GM19023 (cell line): ENCODE results near the gene RAPGEF6.
"Not testable (repeated sequence)": the region's sequence is repeated elsewhere in the genome, so short reads cannot be mapped to it uniquely, and the experiment has no call there.

Source experiments
- ATAC-seq: cut with Tn5 transposase; IDR thresholded peaks from one replicate; pipeline ENCODE4 v1.9.1; 2021; ENCODE audit warnings: mild to moderate bottlenecking, moderate library complexity; ENCODE audit not compliant: unreplicated experiment

The RAPGEF6 gene

DNA sequence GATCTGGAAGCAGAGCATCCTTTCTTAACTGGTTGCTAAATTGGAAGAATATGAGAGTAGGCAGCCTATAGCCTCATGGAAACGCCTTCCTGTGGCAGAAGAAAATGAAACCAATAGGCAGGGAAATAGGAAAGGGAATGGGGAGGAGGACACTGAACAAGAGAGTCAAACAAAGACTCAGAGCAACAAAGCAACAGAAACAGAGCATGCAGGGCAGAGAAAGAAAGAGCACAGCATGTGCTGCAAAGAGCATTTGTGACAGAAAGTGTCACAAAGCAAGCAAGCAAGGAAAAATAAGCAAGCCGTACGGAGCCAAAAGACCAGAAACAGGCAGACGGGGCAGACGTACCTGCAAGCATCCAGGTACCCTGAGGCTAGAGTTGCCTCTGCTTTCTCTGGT lies 123.1 kb downstream of the RAPGEF6 start:
- ATAC-seq = no peak

DNA sequence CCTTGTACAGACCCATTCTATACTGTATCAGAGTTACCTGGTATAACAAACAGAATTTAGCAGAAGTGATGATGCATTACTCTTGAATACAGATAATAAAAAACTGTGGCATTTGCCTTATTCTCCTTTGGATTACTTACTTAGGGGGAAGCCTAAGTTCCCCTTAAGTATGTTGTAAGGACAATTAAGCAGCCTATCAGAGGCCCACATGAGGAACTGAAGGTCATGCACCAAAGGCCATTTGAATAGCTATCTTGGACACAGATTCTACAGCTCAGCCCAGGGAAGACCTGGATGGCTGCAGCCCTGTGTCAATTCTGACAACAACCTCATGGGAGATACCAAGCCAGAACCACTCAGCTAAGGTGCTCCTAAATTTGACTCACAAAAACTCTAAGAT lies 125.2 kb downstream of the RAPGEF6 start:
- ATAC-seq = no peak

DNA sequence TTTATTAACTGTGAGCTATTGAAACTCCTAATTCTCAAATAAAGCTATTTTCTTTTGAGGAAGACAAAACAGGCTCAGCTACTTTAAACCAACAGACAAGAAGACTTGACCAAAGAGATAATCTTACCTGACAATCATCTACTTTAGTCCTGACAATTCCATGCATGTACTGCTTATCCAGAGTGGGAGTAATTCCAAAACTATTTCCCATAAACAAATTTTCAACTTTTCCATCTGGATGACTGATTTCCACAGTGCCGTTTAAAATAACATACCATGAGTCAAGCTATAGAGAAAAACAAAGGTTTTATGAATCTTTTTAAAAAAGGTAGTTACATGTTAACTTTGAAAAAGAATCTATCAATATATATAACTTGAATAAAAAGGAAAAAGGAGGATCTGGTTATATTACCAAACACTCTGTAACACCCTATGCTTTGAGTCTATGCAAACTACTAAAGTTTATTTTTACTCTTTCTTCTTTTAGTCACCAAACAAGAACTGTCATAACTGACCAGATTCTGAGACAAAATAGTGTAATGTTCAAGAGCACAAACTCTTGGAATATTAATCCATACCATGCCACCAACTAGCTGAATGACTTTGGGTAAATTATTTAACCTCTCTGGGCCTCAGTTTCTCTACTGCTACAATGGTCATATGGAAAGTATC lies 129.7 kb downstream of the RAPGEF6 start:
- no peak for ATAC-seq

DNA sequence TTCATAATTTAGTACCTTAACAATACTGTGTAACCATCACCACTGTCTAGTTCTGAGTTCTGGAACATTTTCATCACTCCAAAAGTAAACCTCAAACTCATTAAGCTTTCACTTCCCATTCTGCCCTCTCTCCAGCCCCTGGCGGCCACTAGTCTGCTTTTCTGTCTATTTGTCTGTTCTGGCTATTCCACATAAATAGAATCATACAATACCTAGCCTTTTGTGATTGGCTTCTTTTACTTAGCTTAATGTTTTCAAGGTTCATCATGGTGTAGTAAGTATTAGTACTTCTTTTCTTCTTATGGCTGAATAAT lies 138.7 kb downstream of the RAPGEF6 start:
- peak; percentile 94 for ATAC-seq

DNA sequence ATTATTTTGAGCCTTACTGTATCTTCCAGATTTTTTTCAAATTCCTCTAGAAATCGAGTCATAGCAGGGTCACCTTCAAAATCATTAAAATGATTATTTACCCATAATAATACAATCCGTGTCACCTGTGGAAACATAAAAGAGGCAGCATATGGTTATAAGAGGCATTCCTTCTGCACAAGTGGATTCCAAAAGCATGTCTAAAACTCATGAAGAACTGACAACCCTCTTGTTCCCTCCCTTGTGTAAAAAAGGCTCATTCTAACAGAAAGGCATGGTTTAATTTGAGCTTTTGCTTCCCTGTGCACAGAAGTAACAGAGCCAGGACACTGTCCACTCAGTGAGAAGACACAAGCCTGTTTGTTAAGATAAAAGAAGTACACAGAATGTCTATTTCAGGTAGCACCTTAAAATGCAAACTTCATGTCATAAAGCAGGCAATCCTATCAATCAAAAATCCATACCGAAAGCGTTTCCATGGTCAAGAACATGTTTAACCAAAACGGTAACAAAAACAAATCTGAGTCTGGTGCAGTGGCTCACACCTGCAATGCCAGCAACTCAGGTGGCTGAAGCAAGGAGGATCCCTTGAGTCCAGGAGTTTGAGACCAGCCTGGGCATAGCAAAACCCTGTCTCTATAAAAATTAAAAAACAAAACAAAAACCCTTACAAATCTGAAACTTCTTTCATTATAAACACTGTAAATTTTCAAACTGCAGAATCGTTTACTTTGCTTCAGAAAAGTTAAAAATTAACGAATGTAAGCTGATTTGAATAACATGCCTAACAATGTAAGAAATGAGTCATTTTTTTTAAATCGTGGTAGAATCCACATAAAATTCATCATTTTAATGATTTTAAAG lies 139.3 kb downstream of the RAPGEF6 start:
- ATAC-seq = peak; percentile 27

DNA sequence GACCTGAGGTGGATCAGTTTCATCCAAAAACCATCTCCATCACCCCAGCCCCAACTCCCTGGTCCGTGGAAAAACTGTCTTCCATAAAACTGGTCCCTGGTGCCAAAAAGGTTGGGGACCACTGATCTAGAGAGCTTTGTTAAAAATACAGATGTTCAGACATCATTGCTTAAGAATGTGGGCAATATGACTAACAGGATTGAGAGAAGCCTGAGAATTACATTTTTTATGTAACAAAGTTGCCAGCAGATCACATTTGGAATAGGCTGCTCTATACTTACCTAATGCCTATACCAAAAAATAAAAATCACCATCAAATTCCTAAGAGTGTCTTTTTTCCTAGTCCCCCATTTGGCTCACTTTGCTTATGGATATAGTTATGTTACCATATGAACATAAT lies 143.3 kb downstream of the RAPGEF6 start:
- ATAC-seq = no peak

DNA sequence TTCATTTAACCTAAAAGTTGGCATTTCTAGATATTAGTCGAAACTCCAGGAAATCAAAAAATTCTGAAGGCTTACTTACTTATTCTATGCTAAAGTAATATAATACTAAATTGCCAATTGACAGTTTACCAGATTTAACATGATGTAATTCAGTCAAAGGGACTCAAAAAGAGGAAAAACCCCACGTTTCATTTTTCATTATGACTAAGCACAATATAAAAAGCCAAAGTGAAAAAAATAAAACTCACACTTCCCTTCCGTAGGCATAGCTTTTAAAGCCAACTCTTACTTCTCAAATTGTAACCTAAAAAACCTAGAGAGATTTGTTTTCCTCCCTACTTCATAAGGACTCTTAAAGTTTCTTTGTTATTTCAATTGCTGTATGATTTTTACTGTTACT lies 146.6 kb downstream of the RAPGEF6 start:
- ATAC-seq = peak; percentile 92

DNA sequence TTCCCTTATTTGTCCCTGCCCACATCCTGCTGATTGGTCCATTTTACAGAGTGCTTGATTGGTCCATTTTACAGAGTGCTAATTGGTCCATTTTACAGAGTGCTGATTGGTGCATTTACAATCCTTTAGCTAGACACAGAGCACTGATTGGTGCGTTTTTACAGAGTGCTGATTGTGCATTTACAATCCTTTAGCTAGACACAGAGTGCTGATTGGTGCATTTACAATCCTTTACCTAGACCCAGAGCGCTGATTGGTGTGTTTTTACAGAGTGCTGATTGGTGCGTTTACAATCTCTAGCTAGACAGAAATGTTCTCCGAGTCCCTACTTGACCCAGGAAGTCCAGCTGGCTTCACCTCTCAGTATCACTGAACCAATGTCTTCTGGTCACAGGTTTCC lies 147.7 kb downstream of the RAPGEF6 start:
- ATAC-seq = not testable (repeated sequence)

DNA sequence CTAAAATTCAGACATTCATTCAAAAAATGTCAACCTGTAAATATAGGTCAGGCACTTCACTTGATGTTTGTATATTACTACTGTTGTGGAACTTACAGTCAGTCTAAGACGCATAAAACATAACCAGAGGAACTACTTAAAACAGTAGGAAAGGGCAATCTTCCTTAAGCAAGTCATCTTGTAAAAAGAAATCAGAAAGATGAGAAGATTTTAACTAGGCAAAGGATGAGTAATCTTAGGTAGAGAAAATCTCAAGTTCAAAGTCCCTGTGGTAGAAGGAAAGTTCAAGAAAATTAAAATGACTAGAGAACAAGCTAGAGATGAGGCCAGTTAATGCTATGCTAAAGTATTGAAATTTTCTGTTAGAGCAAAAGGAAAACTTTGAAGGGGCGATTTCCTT lies 152.4 kb downstream of the RAPGEF6 start:
- ATAC-seq = no peak

DNA sequence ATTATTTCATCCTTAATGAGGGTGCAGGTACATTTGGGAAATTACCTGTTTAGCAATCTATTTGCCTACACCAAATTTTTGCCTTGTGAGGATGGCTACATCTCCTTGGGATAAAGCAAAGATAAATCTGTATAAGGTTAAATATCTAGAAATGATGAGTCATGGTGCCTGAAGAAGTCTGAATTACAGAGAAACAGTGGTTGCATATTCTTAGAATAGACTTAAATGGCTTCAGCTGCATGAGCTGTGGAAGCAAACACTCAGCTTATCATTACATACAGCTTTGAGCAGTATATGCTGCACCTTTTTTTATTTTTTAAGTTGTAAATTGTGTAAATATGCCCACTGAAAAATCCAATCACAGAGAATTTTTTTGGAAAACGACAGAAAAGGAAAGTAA lies 153.5 kb downstream of the RAPGEF6 start:
- no peak for ATAC-seq

DNA sequence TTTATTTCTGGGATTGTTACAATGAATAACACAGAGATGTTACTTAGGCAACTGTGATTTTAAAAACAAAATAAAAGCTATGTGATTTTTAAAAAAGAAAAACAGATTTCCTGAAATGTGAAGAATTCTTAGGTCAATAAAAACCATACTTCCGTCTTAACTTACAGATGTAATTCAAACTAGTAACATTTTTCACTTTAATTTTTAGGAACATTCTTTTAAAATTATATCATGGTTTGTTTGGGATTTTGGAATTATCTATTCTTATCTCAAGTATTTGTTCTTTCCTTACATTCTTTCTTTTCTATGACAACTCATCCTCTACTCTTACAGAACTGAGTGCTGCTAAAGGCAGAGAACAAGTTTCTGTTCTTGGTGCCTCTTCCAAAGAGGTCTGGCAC lies 159.5 kb downstream of the RAPGEF6 start:
- no peak for ATAC-seq

DNA sequence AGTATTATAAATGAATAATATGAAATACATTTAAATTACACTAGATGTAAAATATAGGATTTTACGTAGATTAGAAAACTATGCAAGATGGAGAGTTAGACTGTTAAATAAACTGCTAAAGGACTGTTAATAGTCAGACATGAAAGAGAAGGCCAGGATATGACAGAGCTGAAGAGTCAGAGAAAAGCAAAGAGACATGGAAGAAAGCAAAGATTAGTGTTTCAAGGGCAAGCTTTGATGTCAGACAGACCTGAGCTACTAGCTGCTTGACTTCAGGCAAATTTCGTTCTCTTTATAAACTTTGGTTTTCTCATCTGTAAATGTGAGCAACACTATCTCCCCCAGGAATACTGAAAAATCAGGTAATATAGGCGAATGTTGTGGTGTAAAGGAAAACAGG lies 161.3 kb downstream of the RAPGEF6 start:
- ATAC-seq = no peak

DNA sequence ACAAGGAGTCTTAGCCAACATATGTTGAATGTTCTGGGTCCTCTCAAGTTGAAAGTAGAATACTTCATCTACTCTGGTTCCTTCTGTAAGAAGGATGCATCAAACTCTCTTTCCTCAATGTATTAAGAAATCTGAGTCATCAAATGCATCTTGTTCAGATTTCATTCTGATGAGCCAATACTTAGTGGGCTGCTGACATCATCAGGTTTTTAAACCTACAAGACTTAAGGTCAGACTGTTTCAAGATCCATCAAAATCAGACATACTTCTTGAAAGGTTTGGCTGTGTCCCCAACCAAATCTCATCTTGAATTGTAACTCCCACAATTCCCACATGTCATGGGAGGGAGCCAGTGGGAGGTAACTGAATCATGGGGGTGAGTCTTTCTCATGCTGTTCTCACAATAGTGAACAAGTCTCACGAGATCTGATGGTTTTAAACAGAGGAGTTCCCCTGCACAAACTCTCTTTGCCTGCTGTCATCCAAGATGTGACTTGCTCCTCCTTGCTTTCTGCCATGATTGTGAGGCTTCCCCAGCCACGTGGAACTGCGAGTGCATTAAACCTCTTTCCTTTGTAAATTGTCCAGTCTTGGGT lies 168.8 kb downstream of the RAPGEF6 start:
- ATAC-seq = no peak

DNA sequence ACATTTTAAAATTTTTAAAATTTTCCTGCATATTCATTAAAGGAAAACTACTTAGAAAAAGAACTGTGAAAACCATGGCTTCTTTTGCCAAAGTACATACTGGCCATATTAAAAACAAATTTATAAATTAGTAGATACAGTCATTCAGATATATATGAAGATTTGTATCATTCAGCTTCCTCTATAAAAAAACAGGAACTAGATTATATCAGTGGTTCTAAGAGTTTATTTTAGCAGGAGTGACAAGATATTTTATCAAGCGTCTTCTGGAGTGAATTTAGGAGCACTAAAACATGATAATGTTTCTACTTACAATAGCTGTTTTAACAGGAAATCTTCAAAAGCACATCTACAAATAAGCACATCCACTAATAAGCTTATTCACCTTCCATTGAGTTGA lies 171.4 kb downstream of the RAPGEF6 start:
- no peak for ATAC-seq

DNA sequence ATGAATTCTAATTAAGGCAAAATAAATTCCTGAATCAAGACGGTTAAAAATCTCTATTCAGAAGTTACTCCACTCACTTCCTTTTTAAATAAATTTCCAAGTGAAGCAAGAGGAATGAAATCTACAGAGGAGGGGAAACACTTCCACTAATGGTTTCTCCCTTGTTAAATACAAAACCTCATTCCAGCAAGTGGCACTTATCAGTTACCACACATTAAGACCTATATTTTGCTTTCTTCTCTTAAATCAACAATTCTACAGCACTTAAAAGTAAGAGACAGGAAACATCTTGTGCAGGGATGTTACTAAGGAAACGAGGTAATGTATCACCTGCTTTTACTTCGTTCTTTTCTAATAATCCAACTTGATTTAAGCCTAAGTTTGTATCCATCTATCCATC lies 172.6 kb downstream of the RAPGEF6 start:
- ATAC-seq = no peak

DNA sequence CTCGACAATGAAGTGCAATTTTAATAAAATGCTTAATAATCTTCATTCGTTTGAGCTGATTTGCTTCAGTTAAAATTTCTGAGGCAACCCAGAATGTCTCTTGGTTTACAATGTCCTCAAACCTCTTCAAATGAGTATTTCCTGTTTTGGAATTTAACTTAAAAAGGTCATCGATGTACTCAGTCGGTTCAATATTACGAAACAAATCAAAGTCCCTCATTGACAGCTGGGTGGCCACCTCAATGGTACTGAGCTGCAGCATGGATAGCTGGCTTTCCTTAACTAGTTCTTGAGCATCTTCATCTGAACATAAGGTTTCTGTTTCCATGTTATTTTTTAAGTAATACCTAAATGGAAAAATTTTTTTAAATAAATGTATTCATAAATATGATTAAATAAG lies 173.3 kb downstream of the RAPGEF6 start:
- no peak for ATAC-seq

DNA sequence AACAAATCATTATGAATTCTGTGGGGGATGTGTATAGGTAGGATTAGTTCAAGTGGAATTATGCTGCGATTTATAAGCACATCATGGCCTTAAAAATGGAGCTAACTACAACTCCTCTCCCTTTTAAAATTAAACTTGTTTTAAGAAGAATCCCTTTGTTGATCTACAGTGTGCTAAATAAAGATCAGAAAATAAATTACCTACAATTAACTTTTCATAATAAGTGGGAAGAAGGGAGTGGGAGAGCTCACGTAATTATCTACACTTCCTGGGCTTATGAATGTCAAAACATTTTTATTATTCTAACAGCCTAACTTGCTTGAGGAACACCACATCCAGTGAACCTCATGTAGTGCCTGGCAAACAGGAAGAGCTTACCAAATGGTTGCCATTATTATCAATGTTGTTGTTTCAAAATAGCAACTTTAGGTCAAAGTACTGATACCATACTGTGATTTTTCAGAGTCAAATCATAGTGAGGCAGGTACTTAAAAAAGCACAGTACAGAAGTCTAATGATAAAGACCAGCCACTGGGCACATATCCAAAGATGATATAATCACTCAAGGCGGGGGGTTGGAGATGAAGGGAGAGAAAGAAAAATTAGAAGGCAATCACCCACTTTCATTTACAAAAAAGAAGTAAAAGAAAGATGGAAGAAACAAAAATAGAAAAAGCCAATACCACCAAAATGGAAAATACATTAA lies 174.0 kb downstream of the RAPGEF6 start:
- ATAC-seq = no peak

DNA sequence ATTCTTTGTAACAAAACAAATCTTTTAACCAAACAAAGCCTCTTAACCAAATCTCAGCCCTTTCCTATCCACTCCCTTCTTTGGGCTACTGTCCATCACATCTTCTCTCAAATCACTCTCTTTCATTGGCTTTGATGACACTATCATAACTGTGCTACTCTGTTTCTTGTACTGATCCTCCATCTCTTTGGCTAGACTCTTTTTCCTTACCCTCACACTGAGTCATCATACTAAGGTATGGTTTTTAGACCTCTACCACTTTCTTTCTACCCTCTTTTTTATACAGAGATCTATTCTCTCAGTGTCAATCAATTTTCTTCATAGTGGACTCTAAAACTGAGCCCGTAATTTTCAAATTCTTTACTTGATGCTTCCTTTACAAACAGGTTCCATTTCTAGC lies 174.9 kb downstream of the RAPGEF6 start:
- no peak for ATAC-seq

DNA sequence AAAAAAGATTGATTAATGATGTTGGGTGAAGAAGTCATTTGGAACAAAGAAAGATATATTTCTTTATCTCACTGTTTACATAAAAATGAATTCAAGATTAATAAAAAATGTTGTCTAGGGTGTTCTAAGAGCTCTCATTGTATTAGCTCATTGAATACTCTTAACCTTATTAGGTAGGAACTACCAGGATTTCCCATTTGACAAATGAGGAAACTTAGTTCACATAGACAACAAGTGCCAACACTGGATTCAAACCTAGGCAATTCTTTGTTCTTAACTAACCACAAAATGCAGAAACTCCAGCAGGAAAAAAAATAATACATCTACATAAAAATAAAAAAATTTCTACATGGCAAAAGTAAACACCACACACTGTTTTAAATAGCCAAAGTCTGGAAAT lies 175.8 kb downstream of the RAPGEF6 start:
- ATAC-seq = no peak

DNA sequence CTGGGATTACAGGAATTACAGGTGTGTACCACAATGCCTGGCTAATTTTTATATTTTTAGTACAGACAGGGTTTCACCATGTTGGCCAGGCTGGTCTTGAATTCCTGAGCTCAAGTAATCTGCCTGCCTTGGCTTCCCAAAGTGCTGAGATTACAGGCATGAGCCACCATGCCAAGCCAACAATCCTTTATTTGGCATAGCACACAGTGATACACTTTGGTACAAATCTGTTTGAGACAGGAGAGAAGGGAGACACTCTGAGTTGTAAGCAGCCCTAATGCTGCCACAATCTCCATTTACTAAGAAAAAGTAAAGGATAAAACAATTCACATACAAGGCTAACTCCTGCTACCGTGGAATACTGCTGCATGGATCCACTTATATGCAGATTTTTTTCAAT lies 177.8 kb downstream of the RAPGEF6 start:
- no peak for ATAC-seq

DNA sequence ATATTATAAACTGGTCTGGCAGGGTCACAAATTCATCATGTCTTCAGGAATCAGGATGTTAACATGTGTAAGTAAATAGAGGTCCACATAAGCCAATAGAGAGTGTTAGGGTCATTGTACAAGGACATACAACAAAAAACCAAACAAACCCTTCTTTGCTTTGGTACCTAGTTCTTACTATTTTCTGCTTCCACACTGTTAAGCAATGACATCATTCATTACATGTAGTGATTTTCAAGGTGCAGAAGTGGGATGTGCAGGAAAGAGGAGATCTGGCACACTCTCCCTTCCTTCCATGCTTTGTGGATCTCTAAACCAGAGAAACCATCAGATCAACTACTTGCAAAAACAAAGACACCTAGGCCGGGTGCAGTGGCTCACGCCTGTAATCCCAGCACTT lies 184.1 kb downstream of the RAPGEF6 start:
- no peak for ATAC-seq

DNA sequence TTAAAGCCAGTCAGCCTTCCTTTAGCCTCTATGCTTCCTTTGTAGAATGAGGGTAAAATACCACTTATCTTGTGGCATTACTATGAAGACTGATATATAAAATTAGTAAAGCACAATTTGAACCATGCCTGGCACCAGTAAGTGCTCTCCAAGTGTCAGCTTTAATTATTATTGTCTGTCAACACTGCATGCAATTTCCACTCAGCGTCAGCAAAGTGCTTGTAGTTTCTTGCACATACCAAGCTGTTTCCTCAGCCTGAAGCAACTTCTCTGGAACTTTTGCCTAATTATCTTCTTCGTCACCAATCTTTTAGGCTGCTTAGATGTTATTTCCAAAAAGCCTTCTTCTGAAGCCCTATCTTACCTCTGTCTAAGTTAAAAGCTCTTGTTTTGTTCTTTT lies 193.8 kb downstream of the RAPGEF6 start:
- no peak for ATAC-seq
